ENCODE data around the gene SLC39A8.

SLC39A8 gene

GRCh38 chr4:102268355-102268754, 76.9 kb downstream of the SLC39A8 start:
- H2AK5ac ChIP-seq (ENCODE audit: low read length) = no peak overlapping the region
- H2BK5ac ChIP-seq (ENCODE audit: low read length) = no peak overlapping the region
- DNase-seq = no peak

GRCh38 chr4:102263024-102263787, 82.1 kb downstream of the SLC39A8 start:
- DNase-seq = peak; percentile 82

More at GRCh38 chr4:102268355-102268754, 76.9 kb downstream of the SLC39A8 start:
- Histone ChIP-seq H3K4me1 (ENCODE audit: control insufficient read depth, low read depth, low read length) (no peaks in the 10 kb centered on the region), H3K56ac (ENCODE audit: low read length) (no peak overlapping the region), H3K4me3 (ENCODE audit: low read length) (no peak overlapping the region), H3K23ac (ENCODE audit: low read length) (no peak overlapping the region), H3K4ac (ENCODE audit: low read depth, low read length) (no peak overlapping the region), H3K4me2 (ENCODE audit: low read length) (no peak overlapping the region), H3K9ac (ENCODE audit: low read length) (no peak overlapping the region), H3K27ac (ENCODE audit: low read depth, low read length) (no peak overlapping the region), H3K27me3 (ENCODE audit: insufficient read depth, low read length, poor library complexity) (no peaks in the 10 kb centered on the region), H2BK15ac (replicated peaks; ENCODE audit: low read depth) (no peak overlapping the region), H4K5ac (ENCODE audit: low read length) (no peak overlapping the region), H4K8ac (ENCODE audit: low read depth, low read length) (no peak overlapping the region), H3K36me3 (ENCODE audit: control insufficient read depth, insufficient read depth, low read length) (no peaks in the 10 kb centered on the region), H3K18ac (ENCODE audit: low read length) (no peak overlapping the region), H3K79me2 (ENCODE audit: control insufficient read depth, insufficient read depth, low read length) (no peaks in the 10 kb centered on the region), H2BK120ac (ENCODE audit: low read depth, low read length) (no peak overlapping the region), H3K79me1 (ENCODE audit: low read length) (no peaks in the 10 kb centered on the region)

GRCh38 chr4:102259702-102260101, 85.6 kb downstream of the SLC39A8 start:
- Histone ChIP-seq H2AK5ac (ENCODE audit: low read length) (no peak overlapping the region), H3K27me3 (ENCODE audit: insufficient read depth, low read length, poor library complexity) (no peaks in the 10 kb centered on the region), H4K8ac (ENCODE audit: low read depth, low read length) (no peak overlapping the region), H3K79me2 (ENCODE audit: control insufficient read depth, insufficient read depth, low read length) (no peaks in the 10 kb centered on the region), H3K79me1 (ENCODE audit: low read length) (no peaks in the 10 kb centered on the region), H2BK120ac (ENCODE audit: low read depth, low read length) (no peak overlapping the region), H4K5ac (ENCODE audit: low read length) (no peak overlapping the region), H3K23ac (ENCODE audit: low read length) (no peak overlapping the region), H3K4ac (ENCODE audit: low read depth, low read length) (no peak overlapping the region), H3K9ac (ENCODE audit: low read length) (no peak overlapping the region), H2BK15ac (replicated peaks; ENCODE audit: low read depth) (no peak overlapping the region), H3K56ac (ENCODE audit: low read length) (no peak overlapping the region), H3K4me3 (ENCODE audit: low read length) (no peak overlapping the region), H3K27ac (ENCODE audit: low read depth, low read length) (no peak overlapping the region), H3K4me2 (ENCODE audit: low read length) (no peak overlapping the region), H2BK5ac (ENCODE audit: low read length) (no peak overlapping the region), H3K4me1 (ENCODE audit: control insufficient read depth, low read depth, low read length) (no peaks in the 10 kb centered on the region), H3K18ac (ENCODE audit: low read length) (no peak overlapping the region), H3K36me3 (ENCODE audit: control insufficient read depth, insufficient read depth, low read length) (no peaks in the 10 kb centered on the region)
- DNase-seq = no peak
- no CpG with 5 or more reads among the region's 1 CpG for WGBS (ENCODE audit: extremely low coverage, insufficient coverage, low lambda C conversion rate)

More at GRCh38 chr4:102263024-102263787, 82.1 kb downstream of the SLC39A8 start:
- Histone ChIP-seq H2BK120ac (ENCODE audit: low read depth, low read length) (no peak overlapping the region), H3K79me2 (ENCODE audit: control insufficient read depth, insufficient read depth, low read length) (no peaks in the 10 kb centered on the region), H2AK5ac (ENCODE audit: low read length) (no peak overlapping the region), H2BK5ac (ENCODE audit: low read length) (no peak overlapping the region), H3K9ac (ENCODE audit: low read length) (no peak overlapping the region), H4K8ac (ENCODE audit: low read depth, low read length) (no peak overlapping the region), H3K27me3 (ENCODE audit: insufficient read depth, low read length, poor library complexity) (no peaks in the 10 kb centered on the region), H3K36me3 (ENCODE audit: control insufficient read depth, insufficient read depth, low read length) (no peaks in the 10 kb centered on the region), H3K4ac (ENCODE audit: low read depth, low read length) (no peak overlapping the region), H2BK15ac (replicated peaks; ENCODE audit: low read depth) (no peak overlapping the region), H4K5ac (ENCODE audit: low read length) (no peak overlapping the region), H3K23ac (ENCODE audit: low read length) (no peak overlapping the region), H3K4me2 (ENCODE audit: low read length) (no peak overlapping the region), H3K18ac (ENCODE audit: low read length) (no peak overlapping the region), H3K27ac (ENCODE audit: low read depth, low read length) (no peak overlapping the region), H3K4me1 (ENCODE audit: control insufficient read depth, low read depth, low read length) (no peaks in the 10 kb centered on the region), H3K56ac (ENCODE audit: low read length) (no peak overlapping the region), H3K79me1 (ENCODE audit: low read length) (no peaks in the 10 kb centered on the region), H3K4me3 (ENCODE audit: low read length) (no peak overlapping the region)
- WGBS (ENCODE audit: extremely low coverage, insufficient coverage, low lambda C conversion rate) = no CpG with 5 or more reads among the region's 3 CpGs

- Histone ChIP-seq H3K4me1 (ENCODE audit: control insufficient read depth, low read depth, low read length) (no peaks in the 10 kb centered on the region), H4K5ac (ENCODE audit: low read length) (no peak overlapping the region), H3K4me3 (ENCODE audit: low read length) (no peak overlapping the region), H3K27ac (ENCODE audit: low read depth, low read length) (no peak overlapping the region), H2AK5ac (ENCODE audit: low read length) (no peak overlapping the region), H3K36me3 (ENCODE audit: control insufficient read depth, insufficient read depth, low read length) (no peaks in the 10 kb centered on the region), H3K18ac (ENCODE audit: low read length) (no peak overlapping the region), H3K4ac (ENCODE audit: low read depth, low read length) (no peak overlapping the region), H2BK15ac (replicated peaks; ENCODE audit: low read depth) (no peak overlapping the region), H3K79me2 (ENCODE audit: control insufficient read depth, insufficient read depth, low read length) (no peaks in the 10 kb centered on the region), H3K9ac (ENCODE audit: low read length) (no peak overlapping the region), H3K23ac (ENCODE audit: low read length) (no peak overlapping the region), H2BK5ac (ENCODE audit: low read length) (no peak overlapping the region), H3K27me3 (ENCODE audit: insufficient read depth, low read length, poor library complexity) (no peaks in the 10 kb centered on the region), H3K56ac (ENCODE audit: low read length) (no peak overlapping the region), H3K79me1 (ENCODE audit: low read length) (no peaks in the 10 kb centered on the region), H3K4me2 (ENCODE audit: low read length) (no peak overlapping the region), H2BK120ac (ENCODE audit: low read depth, low read length) (no peak overlapping the region), H4K8ac (ENCODE audit: low read depth, low read length) (no peak overlapping the region)
- WGBS (ENCODE audit: extremely low coverage, insufficient coverage, low lambda C conversion rate) = no CpG with 5 or more reads among the region's 3 CpGs
- no peak for DNase-seq
These were observed 86.2 kb downstream of the SLC39A8 start for GRCh38 chr4:102259081-102259480.

- no peaks in the 10 kb centered on the region for H3K36me3 ChIP-seq (ENCODE audit: control insufficient read depth, insufficient read depth, low read length)
- no peak overlapping the region for H3K4me3 ChIP-seq (ENCODE audit: low read length)
- no peak overlapping the region for H3K4me2 ChIP-seq (ENCODE audit: low read length)
- H4K5ac ChIP-seq (ENCODE audit: low read length) = no peak overlapping the region
- no peaks in the 10 kb centered on the region for H3K79me2 ChIP-seq (ENCODE audit: control insufficient read depth, insufficient read depth, low read length)
- H3K4ac ChIP-seq (ENCODE audit: low read depth, low read length) = no peak overlapping the region
- H2BK120ac ChIP-seq (ENCODE audit: low read depth, low read length) = no peak overlapping the region
- H3K79me1 ChIP-seq (ENCODE audit: low read length) = no peaks in the 10 kb centered on the region
- H3K23ac ChIP-seq (ENCODE audit: low read length) = no peak overlapping the region
- H3K27ac ChIP-seq (ENCODE audit: low read depth, low read length) = no peak overlapping the region
- no peak overlapping the region for H3K56ac ChIP-seq (ENCODE audit: low read length)
- no peak overlapping the region for H2BK15ac ChIP-seq (replicated peaks; ENCODE audit: low read depth)
- no peaks in the 10 kb centered on the region for H3K4me1 ChIP-seq (ENCODE audit: control insufficient read depth, low read depth, low read length)
- no peaks in the 10 kb centered on the region for H3K27me3 ChIP-seq (ENCODE audit: insufficient read depth, low read length, poor library complexity)
- no peak for DNase-seq
- H2AK5ac ChIP-seq (ENCODE audit: low read length) = no peak overlapping the region
- H3K9ac ChIP-seq (ENCODE audit: low read length) = no peak overlapping the region
- no peak overlapping the region for H3K18ac ChIP-seq (ENCODE audit: low read length)
- WGBS (ENCODE audit: extremely low coverage, insufficient coverage, low lambda C conversion rate) = no CpG with 5 or more reads among the region's 3 CpGs
- H2BK5ac ChIP-seq (ENCODE audit: low read length) = no peak overlapping the region
- H4K8ac ChIP-seq (ENCODE audit: low read depth, low read length) = no peak overlapping the region
These were observed 89.0 kb downstream of the SLC39A8 start for GRCh38 chr4:102256321-102256720.

GRCh38 chr4:102253860-102254259, 91.4 kb downstream of the SLC39A8 start:
- no peak overlapping the region for H3K18ac ChIP-seq (ENCODE audit: low read length)
- no peaks in the 10 kb centered on the region for H3K36me3 ChIP-seq (ENCODE audit: control insufficient read depth, insufficient read depth, low read length)
- H3K79me1 ChIP-seq (ENCODE audit: low read length) = no peaks in the 10 kb centered on the region
- no peak overlapping the region for H3K4me3 ChIP-seq (ENCODE audit: low read length)
- no peaks in the 10 kb centered on the region for H3K4me1 ChIP-seq (ENCODE audit: control insufficient read depth, low read depth, low read length)
- H4K5ac ChIP-seq (ENCODE audit: low read length) = no peak overlapping the region
- no peak overlapping the region for H2BK15ac ChIP-seq (replicated peaks; ENCODE audit: low read depth)
- H3K4me2 ChIP-seq (ENCODE audit: low read length) = no peak overlapping the region
- H3K23ac ChIP-seq (ENCODE audit: low read length) = no peak overlapping the region
- no CpG with 5 or more reads among the region's 2 CpGs for WGBS (ENCODE audit: extremely low coverage, insufficient coverage, low lambda C conversion rate)
- H3K9ac ChIP-seq (ENCODE audit: low read length) = no peak overlapping the region
- no peak overlapping the region for H3K56ac ChIP-seq (ENCODE audit: low read length)
- H3K79me2 ChIP-seq (ENCODE audit: control insufficient read depth, insufficient read depth, low read length) = no peaks in the 10 kb centered on the region
- H2BK120ac ChIP-seq (ENCODE audit: low read depth, low read length) = no peak overlapping the region
- H3K27me3 ChIP-seq (ENCODE audit: insufficient read depth, low read length, poor library complexity) = no peaks in the 10 kb centered on the region
- no peak overlapping the region for H3K4ac ChIP-seq (ENCODE audit: low read depth, low read length)
- no peak overlapping the region for H2BK5ac ChIP-seq (ENCODE audit: low read length)
- H4K8ac ChIP-seq (ENCODE audit: low read depth, low read length) = no peak overlapping the region
- DNase-seq = no peak
- no peak overlapping the region for H3K27ac ChIP-seq (ENCODE audit: low read depth, low read length)
- no peak overlapping the region for H2AK5ac ChIP-seq (ENCODE audit: low read length)

Data from mesendoderm (in vitro differentiated cells).